Measurements from ENCODE around the gene ADAMTS12. TPM values are rescaled to one million over a fixed set of nuclear protein-coding genes. Genes with fewer than 3 reads are reported as not detected.
A peak's percentile ranks its signal among the peaks of the same experiment; 100 is the strongest.

The ADAMTS12 gene
- total RNA-seq, 6 experiments from 2014 or later = 42.2 to 49.7 (median 47.2) TPM

DNA sequence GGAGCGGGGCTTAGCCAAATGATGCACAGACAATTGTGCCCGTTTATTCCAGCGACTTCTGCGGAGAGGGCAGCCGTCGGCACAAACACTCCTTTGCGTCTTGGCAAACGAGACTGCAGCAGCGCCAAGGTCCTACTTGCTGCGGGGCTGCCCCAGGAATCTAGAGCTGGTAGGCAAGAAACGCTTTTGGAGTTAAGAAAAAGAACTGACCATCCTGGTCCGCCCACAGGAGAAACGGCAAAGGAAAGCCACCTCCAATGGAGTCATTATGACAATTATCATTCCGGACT lies 46.7 kb upstream of the ADAMTS12 start:
- DNase-seq = no peak
- H3K9me3 Mint-ChIP-seq = no peaks in the 10 kb centered on the region
- TF ChIP-seq, protein P1, sequence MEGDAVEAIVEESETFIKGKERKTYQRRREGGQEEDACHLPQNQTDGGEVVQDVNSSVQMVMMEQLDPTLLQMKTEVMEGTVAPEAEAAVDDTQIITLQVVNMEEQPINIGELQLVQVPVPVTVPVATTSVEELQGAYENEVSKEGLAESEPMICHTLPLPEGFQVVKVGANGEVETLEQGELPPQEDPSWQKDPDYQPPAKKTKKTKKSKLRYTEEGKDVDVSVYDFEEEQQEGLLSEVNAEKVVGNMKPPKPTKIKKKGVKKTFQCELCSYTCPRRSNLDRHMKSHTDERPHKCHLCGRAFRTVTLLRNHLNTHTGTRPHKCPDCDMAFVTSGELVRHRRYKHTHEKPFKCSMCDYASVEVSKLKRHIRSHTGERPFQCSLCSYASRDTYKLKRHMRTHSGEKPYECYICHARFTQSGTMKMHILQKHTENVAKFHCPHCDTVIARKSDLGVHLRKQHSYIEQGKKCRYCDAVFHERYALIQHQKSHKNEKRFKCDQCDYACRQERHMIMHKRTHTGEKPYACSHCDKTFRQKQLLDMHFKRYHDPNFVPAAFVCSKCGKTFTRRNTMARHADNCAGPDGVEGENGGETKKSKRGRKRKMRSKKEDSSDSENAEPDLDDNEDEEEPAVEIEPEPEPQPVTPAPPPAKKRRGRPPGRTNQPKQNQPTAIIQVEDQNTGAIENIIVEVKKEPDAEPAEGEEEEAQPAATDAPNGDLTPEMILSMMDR (IDR thresholded peaks at IDR 0.05) = no peak
- peaks cover 46% of the 10 kb centered on the region for H3K4me1 Mint-ChIP-seq (ENCODE audit: low read depth)
- H3K4me3 Mint-ChIP-seq = no peak overlapping the region
- no peak overlapping the region for H3K27ac Mint-ChIP-seq
- H3K36me3 Mint-ChIP-seq (ENCODE audit: low read depth) = no peaks in the 10 kb centered on the region
- peaks cover 40% of the 10 kb centered on the region for H3K27me3 Mint-ChIP-seq (ENCODE audit: insufficient read depth)

GRCh38 chr5:33937707-33938506 lies 46.1 kb upstream of the ADAMTS12 start:
- H3K27me3 Mint-ChIP-seq (ENCODE audit: insufficient read depth) = peaks cover 40% of the 10 kb centered on the region

GRCh38 chr5:33937017-33937706 lies 45.4 kb upstream of the ADAMTS12 start:
- no peak for DNase-seq
- H3K27me3 Mint-ChIP-seq (ENCODE audit: insufficient read depth) = peaks cover 37% of the 10 kb centered on the region
- no peak overlapping the region; the same call in 1 of the 2 replicates for H3K4me3 Mint-ChIP-seq
- peaks cover 44% of the 10 kb centered on the region for H3K4me1 Mint-ChIP-seq (ENCODE audit: low read depth)
- no peak overlapping the region for H3K27ac Mint-ChIP-seq
- H3K9me3 Mint-ChIP-seq = no peaks in the 10 kb centered on the region
- H3K36me3 Mint-ChIP-seq (ENCODE audit: low read depth) = no peaks in the 10 kb centered on the region
- TF ChIP-seq, protein P1 (IDR thresholded peaks at IDR 0.05) = no peak

More at GRCh38 chr5:33937707-33938506, 46.1 kb upstream of the ADAMTS12 start:
- no peak for DNase-seq
- H3K36me3 Mint-ChIP-seq (ENCODE audit: low read depth) = no peaks in the 10 kb centered on the region
- H3K4me1 Mint-ChIP-seq (ENCODE audit: low read depth) = peaks cover 46% of the 10 kb centered on the region
- TF ChIP-seq, protein P1 (IDR thresholded peaks at IDR 0.05) = no peak
- no peak overlapping the region for H3K4me3 Mint-ChIP-seq
- H3K27ac Mint-ChIP-seq = no peak overlapping the region
- no peaks in the 10 kb centered on the region for H3K9me3 Mint-ChIP-seq

DNA sequence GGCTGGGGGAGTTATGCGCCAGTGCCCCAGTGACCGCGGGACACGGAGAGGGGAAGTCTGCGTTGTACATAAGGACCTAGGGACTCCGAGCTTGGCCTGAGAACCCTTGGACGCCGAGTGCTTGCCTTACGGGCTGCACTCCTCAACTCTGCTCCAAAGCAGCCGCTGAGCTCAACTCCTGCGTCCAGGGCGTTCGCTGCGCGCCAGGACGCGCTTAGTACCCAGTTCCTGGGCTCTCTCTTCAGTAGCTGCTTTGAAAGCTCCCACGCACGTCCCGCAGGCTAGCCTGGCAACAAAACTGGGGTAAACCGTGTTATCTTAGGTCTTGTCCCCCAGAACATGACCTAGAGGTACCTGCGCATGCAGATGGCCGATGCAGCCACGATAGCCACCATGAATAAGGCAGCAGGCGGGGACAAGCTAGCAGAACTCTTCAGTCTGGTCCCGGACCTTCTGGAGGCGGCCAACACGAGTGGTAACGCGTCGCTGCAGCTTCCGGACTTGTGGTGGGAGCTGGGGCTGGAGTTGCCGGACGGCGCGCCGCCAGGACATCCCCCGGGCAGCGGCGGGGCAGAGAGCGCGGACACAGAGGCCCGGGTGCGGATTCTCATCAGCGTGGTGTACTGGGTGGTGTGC lies 44.7 kb upstream of the ADAMTS12 start, which contains the start of gene RXFP3:
TSS of gene RXFP3 (plus strand) at position 6 of the 636 bp plus-strand sequence. CDS start at position 361, 355 bp downstream.
- no peak for DNase-seq
- H3K27ac Mint-ChIP-seq = no peak within 1 kb of the TSS
- H3K4me3 Mint-ChIP-seq = peak within 1 kb of the TSS; percentile 85
- H3K9me3 Mint-ChIP-seq = no peaks in the 10 kb centered on the region
- no peaks in the 10 kb centered on the region; the same call in 1 of the 2 replicates for H3K36me3 Mint-ChIP-seq (ENCODE audit: low read depth)
- peaks cover 50% of the 10 kb centered on the region for H3K4me1 Mint-ChIP-seq (ENCODE audit: low read depth)
- H3K27me3 Mint-ChIP-seq (ENCODE audit: insufficient read depth) = peaks cover 32% of the 10 kb centered on the region
- TF ChIP-seq, protein P1 (IDR thresholded peaks at IDR 0.05) = no peak

- H3K27me3 Mint-ChIP-seq (ENCODE audit: insufficient read depth) = peaks cover 27% of the 10 kb centered on the region
- no peak overlapping the region for H3K27ac Mint-ChIP-seq
- H3K4me3 Mint-ChIP-seq = peak overlapping the region; percentile 85
- H3K9me3 Mint-ChIP-seq = no peaks in the 10 kb centered on the region
- TF ChIP-seq, protein P1 (IDR thresholded peaks at IDR 0.05) = peak; percentile 66
- DNase-seq = peak; percentile 7
- no peaks in the 10 kb centered on the region; the same call in 1 of the 2 replicates for H3K36me3 Mint-ChIP-seq (ENCODE audit: low read depth)
- H3K4me1 Mint-ChIP-seq (ENCODE audit: low read depth) = peaks cover 51% of the 10 kb centered on the region
Observed at GRCh38 chr5:33936004-33936380, 44.2 kb upstream of the ADAMTS12 start.
